NOMO-1 (cell line): ENCODE results near the gene LRMDA.

Experiments
- DNase-seq, 2 experiments: peaks; one replicate each; lab custom pipeline; 2025; ENCODE audit not compliant: unreplicated experiment in 2 of 2; lab: John Stamatoyannopoulos, UW

The LRMDA gene

GRCh38 chr10:75847477-75847876 lies 416.1 kb downstream of the LRMDA start:
- DNase-seq, result no peak

- DNase-seq, result no peak
Observed at GRCh38 chr10:75851580-75852345, 420.3 kb downstream of the LRMDA start.

- DNase-seq, result no peak
Observed at GRCh38 chr10:75852851-75853484, 421.5 kb downstream of the LRMDA start.

- DNase-seq, result no peak
Observed at GRCh38 chr10:75857269-75857846, 425.9 kb downstream of the LRMDA start.

- no peak for DNase-seq
Observed at GRCh38 chr10:75857896-75858295, 426.5 kb downstream of the LRMDA start.

- no peak for DNase-seq
Observed at GRCh38 chr10:75858339-75858738, 426.9 kb downstream of the LRMDA start.

- no peak for DNase-seq
Observed at GRCh38 chr10:75859141-75859540, 427.7 kb downstream of the LRMDA start.

GRCh38 chr10:75860009-75860408 lies 428.6 kb downstream of the LRMDA start:
- no peak for DNase-seq

GRCh38 chr10:75861582-75861981 lies 430.2 kb downstream of the LRMDA start:
- DNase-seq, result peak in 1 of 2 experiments; percentile 10

- DNase-seq, result no peak
Observed at GRCh38 chr10:75862935-75863334, 431.5 kb downstream of the LRMDA start.

- DNase-seq, result no peak
Observed at GRCh38 chr10:75864717-75865116, 433.3 kb downstream of the LRMDA start.

- DNase-seq, result no peak
Observed at GRCh38 chr10:75865413-75866299, 434.2 kb downstream of the LRMDA start.

GRCh38 chr10:75866300-75866625 lies 434.8 kb downstream of the LRMDA start:
- no peak for DNase-seq

- DNase-seq, result no peak
Observed at GRCh38 chr10:75866731-75867130, 435.3 kb downstream of the LRMDA start.

- no peak for DNase-seq
Observed at GRCh38 chr10:75868574-75868973, 437.1 kb downstream of the LRMDA start.

GRCh38 chr10:75870039-75870645 lies 438.7 kb downstream of the LRMDA start:
- DNase-seq, result no peak

GRCh38 chr10:75875740-75876139 lies 444.3 kb downstream of the LRMDA start:
- no peak for DNase-seq

- DNase-seq, result no peak
Observed at GRCh38 chr10:75876710-75877109, 445.3 kb downstream of the LRMDA start.

GRCh38 chr10:75877877-75878276 lies 446.5 kb downstream of the LRMDA start:
- no peak for DNase-seq

- no peak for DNase-seq
Observed at GRCh38 chr10:75878586-75878985, 447.2 kb downstream of the LRMDA start.
